ENCODE results near the gene PCDHA10.

PCDHA10 gene

DNA sequence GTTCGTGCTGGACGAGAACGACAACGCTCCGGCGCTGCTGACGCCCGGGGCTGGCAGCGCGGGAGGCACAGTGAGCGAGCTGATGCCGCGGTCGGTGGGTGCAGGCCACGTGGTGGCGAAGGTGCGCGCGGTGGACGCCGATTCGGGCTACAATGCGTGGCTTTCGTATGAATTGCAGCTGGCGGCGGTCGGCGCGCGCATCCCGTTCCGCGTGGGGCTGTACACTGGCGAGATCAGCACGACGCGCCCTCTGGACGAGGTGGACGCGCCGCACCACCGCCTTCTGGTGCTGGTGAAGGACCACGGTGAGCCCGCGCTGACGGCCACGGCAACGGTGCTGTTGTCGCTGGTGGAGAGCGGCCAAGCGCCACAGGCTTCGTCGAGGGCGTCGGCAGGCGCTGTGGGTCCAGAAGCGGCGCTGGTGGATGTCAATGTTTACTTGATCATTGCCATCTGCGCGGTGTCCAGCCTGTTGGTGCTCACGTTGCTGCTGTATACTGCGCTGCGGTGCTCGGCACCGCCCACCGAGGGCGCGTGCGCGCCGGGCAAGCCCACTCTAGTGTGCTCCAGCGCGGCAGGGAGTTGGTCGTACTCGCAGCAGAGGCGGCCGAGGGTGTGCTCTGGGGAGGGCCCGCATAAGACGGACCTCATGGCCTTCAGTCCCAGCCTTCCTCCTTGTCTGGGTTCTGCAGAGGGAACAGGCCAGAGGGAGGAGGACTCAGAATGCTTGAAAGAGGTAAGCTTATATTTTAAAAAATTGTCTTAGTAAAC is 28.4 kb downstream of the PCDHA10 start:
- no peak for FAIRE-seq

DNA sequence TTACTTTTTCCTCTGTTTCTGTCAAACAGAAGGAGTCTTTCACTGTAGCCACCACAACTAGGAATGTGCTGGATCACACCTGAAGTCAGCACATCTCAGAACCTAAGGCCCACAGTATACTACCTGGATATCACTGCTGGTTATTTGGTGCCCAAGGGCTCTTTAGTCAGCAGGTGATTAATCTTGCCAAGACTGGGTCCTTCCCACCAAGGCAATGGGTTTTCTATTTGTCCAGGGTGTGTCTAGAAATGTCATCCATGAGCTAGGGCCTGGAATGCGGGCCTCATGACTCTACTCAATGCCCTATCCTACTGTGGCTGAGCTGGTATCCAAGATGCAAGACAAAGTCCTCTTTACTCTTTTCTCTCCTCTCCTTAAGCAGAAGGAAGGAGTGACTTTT is 60.6 kb downstream of the PCDHA10 start:
- no peak for FAIRE-seq

All from A204.1 (cell line).